HG03025 (cell line): ENCODE results near the gene OTOGL.

Source experiments
- ATAC-seq: cut with Tn5 transposase; IDR thresholded peaks from one replicate; pipeline ENCODE4 v1.9.1; 2021; ENCODE audit warnings: mild to moderate bottlenecking, moderate library complexity; ENCODE audit not compliant: unreplicated experiment, low FRiP score

The OTOGL gene

GRCh38 chr12:80332827-80333226, 233.5 kb downstream of the OTOGL start:
- ATAC-seq = no peak

GRCh38 chr12:80352474-80352873, 253.1 kb downstream of the OTOGL start:
- ATAC-seq = no peak

GRCh38 chr12:80353254-80353653, 253.9 kb downstream of the OTOGL start:
- ATAC-seq = no peak

- no peak for ATAC-seq
These were observed 256.8 kb downstream of the OTOGL start for GRCh38 chr12:80356097-80356496.

GRCh38 chr12:80359703-80360102, 260.4 kb downstream of the OTOGL start:
- no peak for ATAC-seq

GRCh38 chr12:80364056-80364455, 264.7 kb downstream of the OTOGL start:
- ATAC-seq = no peak

- ATAC-seq = no peak
These were observed 274.3 kb downstream of the OTOGL start for GRCh38 chr12:80373666-80374065.

- ATAC-seq = no peak
These were observed 275.3 kb downstream of the OTOGL start for GRCh38 chr12:80374615-80375014.

- ATAC-seq = no peak
These were observed 277.9 kb downstream of the OTOGL start for GRCh38 chr12:80377140-80377794.

GRCh38 chr12:80381121-80381520, 281.8 kb downstream of the OTOGL start:
- no peak for ATAC-seq

- ATAC-seq = no peak
These were observed 282.9 kb downstream of the OTOGL start for GRCh38 chr12:80382254-80382653.

- no peak for ATAC-seq
These were observed 301.2 kb downstream of the OTOGL start for GRCh38 chr12:80400571-80400991.

GRCh38 chr12:80401191-80401590, 301.9 kb downstream of the OTOGL start:
- ATAC-seq = no peak

- ATAC-seq = no peak
These were observed 305.3 kb downstream of the OTOGL start for GRCh38 chr12:80404629-80405028.

- no peak for ATAC-seq
These were observed 306.9 kb downstream of the OTOGL start for GRCh38 chr12:80406253-80406652.

GRCh38 chr12:80411787-80412186, 312.4 kb downstream of the OTOGL start:
- peak; percentile 79 for ATAC-seq

- ATAC-seq = peak; percentile 73
These were observed 313.1 kb downstream of the OTOGL start for GRCh38 chr12:80412343-80412953.

- ATAC-seq = no peak
These were observed 314.1 kb downstream of the OTOGL start for GRCh38 chr12:80413462-80413861.

GRCh38 chr12:80415466-80415865, 316.1 kb downstream of the OTOGL start:
- ATAC-seq = no peak

GRCh38 chr12:80419644-80420043, 320.3 kb downstream of the OTOGL start:
- ATAC-seq = no peak

- ATAC-seq = no peak
These were observed 320.7 kb downstream of the OTOGL start for GRCh38 chr12:80420075-80420474.

- no peak for ATAC-seq
These were observed 323.2 kb downstream of the OTOGL start for GRCh38 chr12:80422550-80422949.
